Parathyroid adenoma (tissue), 2 donors: ENCODE results near the gene CPSF2.

Source experiments
- H2AFZ ChIP-seq: fragments of 300-600 bp; sonication (generic); one replicate; pipeline ENCODE4 v1.7.0; 2017; ENCODE audit warnings: antibody characterized with exemption, mild to moderate bottlenecking
- H3K27ac ChIP-seq: fragments of 300-600 bp; sonication (generic); one replicate; pipeline ENCODE4 v1.7.0; 2017
- H3K27me3 ChIP-seq: fragments of 300-600 bp; sonication (generic); one replicate; pipeline ENCODE4 v1.7.0; 2017; ENCODE audit warnings: low read length; ENCODE audit not compliant: control insufficient read depth, insufficient read depth
- H3K36me3 ChIP-seq: fragments of 300-600 bp; sonication (generic); one replicate; pipeline ENCODE4 v1.7.0; 2017; ENCODE audit warnings: low read length; ENCODE audit not compliant: control insufficient read depth, insufficient read depth
- H3K4me1 ChIP-seq: fragments of 300-600 bp; sonication (generic); one replicate; pipeline ENCODE4 v1.7.0; 2017; ENCODE audit warnings: control low read depth
- H3K4me2 ChIP-seq: fragments of 300-600 bp; sonication (generic); one replicate; pipeline ENCODE4 v1.7.0; 2017; ENCODE audit warnings: low read length
- H3K4me3 ChIP-seq: fragments of 300-600 bp; sonication (generic); one replicate; pipeline ENCODE4 v1.7.0; 2017; ENCODE audit warnings: low read depth, low read length
- H3K79me2 ChIP-seq: fragments of 300-600 bp; sonication (generic); one replicate; pipeline ENCODE4 v1.7.0; 2017; ENCODE audit warnings: control low read depth
- H3K9ac ChIP-seq: fragments of 300-600 bp; sonication (generic); one replicate; pipeline ENCODE4 v1.7.0; 2017; ENCODE audit warnings: mild to moderate bottlenecking
- H3K9me3 ChIP-seq: fragments of 300-600 bp; sonication (generic); one replicate; pipeline ENCODE4 v1.7.0; 2017; ENCODE audit warnings: low read length; ENCODE audit not compliant: control insufficient read depth
- CTCF ChIP-seq: fragments of 300-600 bp; sonication (generic); IDR thresholded peaks from one replicate; pipeline ENCODE4 v1.7.0; 2017; ENCODE audit warnings: antibody characterized with exemption, mild to moderate bottlenecking
- donor health status: primary hyperparathyroidism.

CPSF2 gene

GRCh38 chr14:92108345-92109254 lies 13.2 kb upstream of the CPSF2 start:
- peaks cover 3% of the 10 kb centered on the region for H3K4me1 ChIP-seq
- peak overlapping the region; percentile 7 for H2AFZ ChIP-seq
- H3K27me3 ChIP-seq, result no peaks in the 10 kb centered on the region
- no peak for TF ChIP-seq CTCF
- H3K36me3 ChIP-seq, result no peaks in the 10 kb centered on the region
- H3K4me2 ChIP-seq, result no peak overlapping the region
- peaks cover 18% of the 10 kb centered on the region for H3K79me2 ChIP-seq
- no peak overlapping the region for H3K27ac ChIP-seq
- no peaks in the 10 kb centered on the region for H3K9me3 ChIP-seq
- no peak overlapping the region for H3K9ac ChIP-seq
- H3K4me3 ChIP-seq, result no peak overlapping the region

GRCh38 chr14:92109490-92109889 lies 12.3 kb upstream of the CPSF2 start:
- Histone ChIP-seq H3K36me3 (no peaks in the 10 kb centered on the region), H2AFZ (no peak overlapping the region), H3K4me2 (no peak overlapping the region), H3K27ac (no peak overlapping the region), H3K27me3 (no peaks in the 10 kb centered on the region), H3K79me2 (peaks cover 9% of the 10 kb centered on the region), H3K4me3 (no peak overlapping the region), H3K9ac (no peak overlapping the region), H3K4me1 (peaks cover 3% of the 10 kb centered on the region), H3K9me3 (no peaks in the 10 kb centered on the region)
- TF ChIP-seq CTCF, result no peak

- H3K4me3 ChIP-seq, result peak overlapping the region; percentile 84
- H3K4me2 ChIP-seq, result peak overlapping the region; percentile 84
- no peaks in the 10 kb centered on the region for H3K9me3 ChIP-seq
- H3K36me3 ChIP-seq, result no peaks in the 10 kb centered on the region
- H3K4me1 ChIP-seq, result peaks cover 3% of the 10 kb centered on the region
- peak overlapping the region; percentile 99 for H2AFZ ChIP-seq
- peaks cover 5% of the 10 kb centered on the region for H3K79me2 ChIP-seq
- H3K9ac ChIP-seq, result peak overlapping the region; percentile 88
- TF ChIP-seq CTCF, result no peak
- H3K27me3 ChIP-seq, result no peaks in the 10 kb centered on the region
- peak overlapping the region; percentile 93 for H3K27ac ChIP-seq
Observed at GRCh38 chr14:92121207-92121669, 531 bp upstream of the CPSF2 start.

- Histone ChIP-seq H3K9ac (peak overlapping the region; percentile 88), H3K4me3 (peak overlapping the region; percentile 84), H3K79me2 (peaks cover 5% of the 10 kb centered on the region), H2AFZ (peak overlapping the region; percentile 99), H3K4me2 (peak overlapping the region; percentile 84), H3K9me3 (no peaks in the 10 kb centered on the region), H3K4me1 (peaks cover 3% of the 10 kb centered on the region), H3K36me3 (no peaks in the 10 kb centered on the region), H3K27me3 (no peaks in the 10 kb centered on the region), H3K27ac (peak overlapping the region; percentile 93)
- TF ChIP-seq CTCF, result no peak
Observed at GRCh38 chr14:92122351-92122677, 545 bp downstream of the CPSF2 start.
